ENCODE data around the gene ADGRG1.

ADGRG1 gene

GRCh38 chr16:57645169-57645568, 16.7 kb downstream of the ADGRG1 start:
- Histone ChIP-seq H3K9me3 (no peaks in the 10 kb centered on the region), H3K4me1 (peaks cover 0 to 13% (median 0%) of the 10 kb centered on the region in 4 donors), H3K27ac (no peak overlapping the region), H3K36me3 (peaks cover 0 to 3% (median 0%) of the 10 kb centered on the region in 3 donors), H3K27me3 (peaks cover 0 to 37% of the 10 kb centered on the region in 2 donors), H3K4me3 (no peak overlapping the region)
- no peak for DNase-seq
- intact Hi-C loops (cut with DNase I; ENCODE audit: low total_unique reads) = loop anchor here (5.0 kb wide), 1 partner anchor 68 kb away; no protein-coding TSS in a partner anchor
- no peak for TF ChIP-seq CTCF (IDR thresholded peaks at IDR 0.05)

- H3K27me3 ChIP-seq = peaks cover 0 to 39% of the 10 kb centered on the region in 2 donors
- no peak overlapping the region for H3K27ac ChIP-seq
- DNase-seq = peak in 1 of 2 donors; percentile 70
- no peak overlapping the region for H3K4me3 ChIP-seq
- H3K9me3 ChIP-seq = no peaks in the 10 kb centered on the region
- intact Hi-C loops (cut with DNase I; ENCODE audit: low total_unique reads) = loop anchor here (5.0 kb wide), 1 partner anchor 69 kb away; no protein-coding TSS in a partner anchor
- TF ChIP-seq CTCF (IDR thresholded peaks at IDR 0.05) = no peak
- H3K4me1 ChIP-seq = peaks cover 0 to 13% (median 0%) of the 10 kb centered on the region in 4 donors
- H3K36me3 ChIP-seq = peaks cover 0 to 6% (median 0%) of the 10 kb centered on the region in 3 donors
Measured at GRCh38 chr16:57645691-57646387, 17.4 kb downstream of the ADGRG1 start.

- Histone ChIP-seq H3K36me3 (peaks cover 0 to 13% (median 0%) of the 10 kb centered on the region in 3 donors), H3K4me3 (no peak overlapping the region), H3K27me3 (peaks cover 0 to 39% of the 10 kb centered on the region in 2 donors), H3K9me3 (no peaks in the 10 kb centered on the region), H3K27ac (no peak overlapping the region), H3K4me1 (peaks cover 0 to 13% (median 0%) of the 10 kb centered on the region in 4 donors)
- no peak for DNase-seq
- TF ChIP-seq CTCF (IDR thresholded peaks at IDR 0.05) = no peak
- intact Hi-C loops (cut with DNase I; ENCODE audit: low total_unique reads) = loop anchor here (5.0 kb wide), 1 partner anchor 69 kb away; no protein-coding TSS in a partner anchor
Measured at GRCh38 chr16:57646388-57647039, 18.1 kb downstream of the ADGRG1 start.

- Histone ChIP-seq H3K4me1 (peaks cover 0 to 13% (median 0%) of the 10 kb centered on the region in 4 donors), H3K36me3 (peaks cover 0 to 21% (median 0%) of the 10 kb centered on the region in 3 donors), H3K27me3 (peaks cover 0 to 40% of the 10 kb centered on the region in 2 donors), H3K4me3 (no peak overlapping the region), H3K9me3 (no peaks in the 10 kb centered on the region), H3K27ac (no peak overlapping the region)
- intact Hi-C loops (cut with DNase I; ENCODE audit: low total_unique reads) = loop anchor here (5.0 kb wide), 1 partner anchor 70 kb away; no protein-coding TSS in a partner anchor
- DNase-seq = no peak
- no peak for TF ChIP-seq CTCF (IDR thresholded peaks at IDR 0.05)
Measured at GRCh38 chr16:57647136-57647875, 18.9 kb downstream of the ADGRG1 start.

GRCh38 chr16:57648125-57648524, 19.7 kb downstream of the ADGRG1 start:
- intact Hi-C loops (cut with DNase I; ENCODE audit: low total_unique reads) = loop anchor here (5.0 kb wide), 1 partner anchor 71 kb away; no protein-coding TSS in a partner anchor
- Histone ChIP-seq H3K9me3 (no peaks in the 10 kb centered on the region), H3K4me3 (no peak overlapping the region), H3K36me3 (peaks cover 0 to 25% (median 0%) of the 10 kb centered on the region in 3 donors), H3K27me3 (peaks cover 0 to 48% of the 10 kb centered on the region in 2 donors), H3K27ac (no peak overlapping the region), H3K4me1 (peaks cover 0 to 8% (median 0%) of the 10 kb centered on the region in 4 donors)
- TF ChIP-seq CTCF (IDR thresholded peaks at IDR 0.05) = no peak
- no peak for DNase-seq

Measured in tibial artery (tissue), 4 donors.